Right lung (tissue), 5 donors: ENCODE measurements around the gene ZNRD2. TPM values are rescaled to one million over a fixed set of nuclear protein-coding genes. Genes with fewer than 3 reads are reported as not detected.

Experiments
- DNase-seq, 2 donors: peaks; one replicate each; pipeline ENCODE4 v3.0.0-alpha.2; 2013
- polyA plus RNA-seq, 5 donors: library from polyadenylated mRNA; unstranded; fragments of 120-200 nt; gene quantifications; one replicate each; pipeline versions ENCODE4 v1.2.1 to v1.2.3, GENCODE V29; 2013; ENCODE audit warnings: inconsistent platforms in 1 of 5, low replicate concordance in 1 of 5; ENCODE audit not compliant: insufficient read length in 5 of 5, insufficient read depth in 1 of 5

The ZNRD2 gene
- polyA plus RNA-seq, 5 donors: 39.0 to 70.6 (median 56.0) TPM

DNA sequence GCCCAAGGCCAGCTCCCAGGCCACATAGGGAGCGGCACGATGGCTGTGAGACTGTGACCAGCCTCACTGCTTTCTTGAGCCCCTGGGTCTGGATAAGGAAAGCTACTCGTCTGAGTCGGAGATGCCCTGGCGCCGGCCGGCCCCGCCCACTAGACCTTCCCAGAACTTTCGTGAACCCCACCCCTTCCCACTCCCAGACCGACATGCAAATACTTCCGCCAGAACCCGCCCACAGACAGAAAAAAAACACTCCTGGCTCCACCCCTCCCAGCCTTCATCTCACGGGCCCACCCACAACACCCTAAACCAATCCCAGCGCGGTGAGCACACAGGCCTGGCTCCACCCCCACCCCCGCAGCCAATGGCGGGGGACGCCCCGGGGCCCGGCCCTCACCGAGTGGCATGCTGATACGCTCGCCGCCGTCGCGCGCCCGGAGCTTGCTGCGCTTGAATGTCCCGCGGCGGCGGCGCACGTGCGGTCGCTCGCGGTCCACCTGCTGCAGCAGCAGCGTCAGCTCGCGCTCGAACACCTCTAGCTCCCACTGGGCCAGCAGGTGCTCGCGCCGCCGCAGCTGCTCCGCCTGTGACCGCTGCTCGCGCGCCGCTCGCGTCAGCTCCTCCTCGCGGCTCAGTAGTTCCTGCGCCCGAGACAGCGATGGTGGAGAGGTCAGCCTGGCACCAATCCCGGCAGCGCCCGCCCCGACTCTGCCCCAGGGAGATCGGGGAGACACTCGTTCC lies 36.8 kb downstream of the ZNRD2 start:
- DNase-seq: peak; percentile 86

DNA sequence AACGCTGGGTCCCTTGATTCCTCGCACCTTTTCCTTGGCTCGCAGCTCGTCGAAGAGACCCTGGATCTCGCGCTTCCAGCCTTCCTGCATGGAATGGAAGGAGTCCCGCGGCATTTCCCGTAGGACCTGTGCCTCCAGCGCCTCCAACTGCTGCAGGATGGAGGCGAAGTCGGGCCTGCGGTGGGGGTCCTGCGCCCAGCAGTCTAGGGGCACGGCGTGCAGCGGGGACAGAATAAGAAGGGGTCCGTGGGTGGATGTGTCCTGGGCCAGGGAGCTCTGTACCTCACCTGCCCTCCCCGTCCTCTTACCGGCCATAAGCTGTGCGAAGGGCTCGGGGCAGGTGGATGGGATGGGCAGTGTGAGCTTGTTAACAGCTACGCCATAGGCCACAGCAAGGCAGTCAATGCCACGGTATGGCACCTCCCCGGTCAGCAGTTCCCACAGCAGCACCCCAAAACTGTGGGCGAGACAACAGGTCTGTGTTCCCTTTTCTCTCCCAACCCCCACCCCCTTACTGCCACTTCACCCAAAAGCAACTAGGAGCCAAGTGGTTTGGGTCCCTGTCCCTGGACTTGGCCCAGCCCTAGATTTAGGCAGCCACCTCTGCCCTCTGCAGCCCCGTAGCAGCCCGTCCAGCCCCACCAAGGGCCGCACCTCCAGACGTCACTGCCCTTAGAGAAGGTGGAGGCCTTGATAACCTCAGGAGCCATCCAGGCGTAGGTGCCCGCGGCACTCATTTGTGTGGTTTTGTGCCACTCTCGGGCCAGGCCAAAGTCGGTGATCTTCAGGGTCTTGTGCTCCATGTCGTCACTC lies 37.5 kb downstream of the ZNRD2 start:
- DNase-seq: no peak

DNA sequence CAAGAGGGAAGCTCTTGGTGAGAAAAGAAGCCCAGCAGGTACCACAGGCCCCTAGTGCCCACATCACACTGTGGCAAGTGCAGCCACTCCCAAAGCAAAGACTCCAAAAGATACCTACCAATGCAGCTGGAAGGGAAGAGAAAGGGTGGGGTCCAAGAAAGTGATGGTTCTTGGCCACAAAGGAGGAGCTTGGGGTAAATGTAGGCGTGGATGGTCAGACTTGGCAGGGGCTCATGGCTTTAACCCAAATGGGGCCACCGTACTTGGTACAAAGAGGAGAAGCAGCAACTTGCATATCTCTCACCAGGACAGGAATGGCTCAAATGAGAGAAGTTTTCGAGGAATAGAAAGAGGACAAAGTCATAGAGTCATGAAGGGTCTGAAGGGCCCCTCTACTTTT lies 39.0 kb downstream of the ZNRD2 start:
- no peak for DNase-seq

DNA sequence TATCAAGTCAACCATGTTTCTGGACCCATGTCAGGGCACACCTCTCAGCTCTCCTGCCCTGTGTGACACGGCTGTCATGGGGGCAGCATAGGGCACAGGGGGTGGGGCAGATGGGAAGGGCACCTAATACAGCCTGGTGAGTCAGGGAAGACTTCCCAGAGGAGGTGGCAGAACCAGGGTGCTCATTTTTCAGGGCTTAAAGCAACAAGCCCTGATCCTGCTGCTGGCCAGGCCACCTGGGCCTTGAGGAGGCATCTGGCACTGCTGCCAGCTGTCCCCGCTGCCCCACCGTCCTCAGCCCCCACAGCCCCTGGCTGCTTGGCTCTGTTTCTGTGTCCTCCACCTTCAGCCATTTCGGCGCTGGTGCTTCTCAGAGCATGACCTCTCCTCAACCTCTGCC lies 39.4 kb downstream of the ZNRD2 start:
- no peak for DNase-seq

DNA sequence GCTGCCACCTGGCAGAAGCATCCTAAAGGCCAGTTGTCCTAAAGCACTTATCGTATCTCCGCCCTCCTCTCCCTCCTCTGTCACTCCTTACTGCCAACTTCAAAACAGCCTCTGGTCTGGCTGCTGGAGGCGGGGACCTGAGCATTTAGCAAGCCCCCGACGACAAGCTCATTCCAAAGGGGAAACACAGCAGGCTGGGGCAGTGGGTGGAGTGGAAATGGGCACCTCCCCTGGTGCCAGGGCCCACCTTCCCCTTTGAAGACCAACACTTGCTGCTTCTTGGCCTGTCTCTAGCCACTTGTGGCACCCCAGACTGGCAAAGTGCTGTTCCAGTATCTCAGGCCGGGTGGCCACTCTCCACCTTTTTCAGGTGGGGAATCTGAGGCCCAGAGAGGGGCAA lies 40.1 kb downstream of the ZNRD2 start:
- no peak for DNase-seq

DNA sequence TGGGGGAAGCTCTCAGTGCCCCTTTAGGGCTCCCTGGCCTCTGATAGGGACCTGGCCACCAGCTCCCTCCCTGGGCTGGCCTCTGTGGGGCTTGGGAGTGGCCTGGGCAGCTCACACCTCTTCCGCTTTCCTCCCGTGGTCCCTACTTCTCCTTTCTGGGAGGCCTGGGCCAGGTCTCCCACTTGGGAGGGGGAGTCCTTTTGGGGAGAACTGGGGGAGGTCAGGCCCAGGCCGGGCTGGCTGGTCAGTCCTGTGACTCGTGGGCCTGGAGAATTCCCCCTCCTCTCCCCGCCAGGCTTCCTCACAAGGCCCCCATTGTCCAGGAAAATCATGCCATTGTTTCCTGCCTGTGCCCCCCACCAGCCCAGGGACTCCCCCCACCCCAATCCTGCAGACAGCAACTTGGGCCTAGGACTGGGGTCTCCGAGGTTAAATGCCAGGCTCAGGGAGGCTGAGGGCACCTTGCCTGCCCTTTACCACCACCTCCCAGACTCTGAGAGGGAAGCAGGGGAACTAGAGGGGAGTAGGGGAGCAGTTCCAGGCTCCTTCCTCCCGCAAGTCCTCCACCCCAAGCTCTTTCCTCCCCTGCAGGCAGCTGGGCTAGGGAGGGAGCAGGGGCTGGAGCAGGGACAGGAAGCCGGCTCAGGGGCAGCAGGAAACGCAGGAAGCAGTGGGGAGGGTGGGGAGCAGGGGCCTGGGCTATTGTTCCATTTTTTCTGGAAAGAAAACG lies 40.9 kb downstream of the ZNRD2 start:
- no peak for DNase-seq

DNA sequence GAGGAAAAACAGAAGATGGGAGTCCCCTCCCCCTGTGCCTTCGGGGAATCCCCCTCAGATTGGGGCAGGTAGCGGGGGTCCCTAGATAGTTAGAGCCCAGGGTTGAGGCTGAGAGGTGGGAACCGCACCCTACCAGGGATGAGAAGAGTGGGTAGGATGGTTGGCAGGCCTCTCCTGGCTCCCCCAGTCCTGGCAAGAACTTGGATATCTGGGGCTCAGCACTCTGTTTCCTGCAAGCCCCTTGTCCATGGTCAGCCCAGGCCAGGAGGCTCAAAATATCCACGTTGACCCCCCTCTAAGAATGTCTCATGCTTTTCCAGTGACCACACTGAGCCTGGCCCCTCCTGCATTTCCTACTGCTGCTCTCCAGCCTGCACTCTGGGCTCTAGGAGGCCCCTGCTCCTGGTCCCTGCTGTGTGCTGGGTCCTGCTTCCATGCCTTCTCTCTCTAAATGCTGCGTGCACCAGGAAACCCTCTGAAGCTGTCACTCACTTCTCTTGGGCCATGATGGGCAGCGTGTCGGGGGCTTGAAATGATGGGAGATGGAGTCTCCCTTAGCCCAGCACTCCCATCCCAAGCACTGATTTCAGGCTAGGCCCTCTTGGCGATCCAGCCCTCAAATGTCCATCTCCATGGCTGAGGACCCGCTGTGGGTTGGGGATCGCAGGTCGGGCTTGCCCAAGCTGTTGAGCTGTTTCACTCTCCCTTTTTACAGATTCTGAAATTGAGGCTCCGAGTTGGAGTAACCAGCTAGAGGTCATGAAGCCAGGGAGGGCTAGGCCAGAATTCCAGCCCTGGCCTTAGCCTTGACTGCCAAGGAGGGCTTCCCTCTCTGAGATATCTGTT lies 41.7 kb downstream of the ZNRD2 start:
- no peak for DNase-seq

DNA sequence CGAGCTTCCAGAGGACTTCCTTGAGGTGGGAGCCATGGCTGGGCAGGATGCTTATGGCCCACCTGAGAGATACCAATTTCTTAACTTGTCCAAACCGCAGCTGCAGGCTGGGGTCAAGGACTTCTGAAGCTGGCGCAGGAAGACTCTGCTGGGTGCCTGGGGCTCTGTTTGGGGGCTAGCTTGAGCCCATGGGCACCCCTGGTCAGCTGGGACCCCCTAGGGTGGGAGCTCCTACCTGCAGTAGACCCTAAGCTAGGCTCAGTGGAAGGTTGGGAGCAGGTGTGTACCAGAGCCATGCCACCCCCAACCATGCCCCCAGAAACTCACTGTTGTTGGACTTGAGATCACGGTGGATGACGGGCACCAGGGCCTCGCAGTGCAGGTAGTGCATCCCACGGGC lies 42.4 kb downstream of the ZNRD2 start:
- no peak for DNase-seq

DNA sequence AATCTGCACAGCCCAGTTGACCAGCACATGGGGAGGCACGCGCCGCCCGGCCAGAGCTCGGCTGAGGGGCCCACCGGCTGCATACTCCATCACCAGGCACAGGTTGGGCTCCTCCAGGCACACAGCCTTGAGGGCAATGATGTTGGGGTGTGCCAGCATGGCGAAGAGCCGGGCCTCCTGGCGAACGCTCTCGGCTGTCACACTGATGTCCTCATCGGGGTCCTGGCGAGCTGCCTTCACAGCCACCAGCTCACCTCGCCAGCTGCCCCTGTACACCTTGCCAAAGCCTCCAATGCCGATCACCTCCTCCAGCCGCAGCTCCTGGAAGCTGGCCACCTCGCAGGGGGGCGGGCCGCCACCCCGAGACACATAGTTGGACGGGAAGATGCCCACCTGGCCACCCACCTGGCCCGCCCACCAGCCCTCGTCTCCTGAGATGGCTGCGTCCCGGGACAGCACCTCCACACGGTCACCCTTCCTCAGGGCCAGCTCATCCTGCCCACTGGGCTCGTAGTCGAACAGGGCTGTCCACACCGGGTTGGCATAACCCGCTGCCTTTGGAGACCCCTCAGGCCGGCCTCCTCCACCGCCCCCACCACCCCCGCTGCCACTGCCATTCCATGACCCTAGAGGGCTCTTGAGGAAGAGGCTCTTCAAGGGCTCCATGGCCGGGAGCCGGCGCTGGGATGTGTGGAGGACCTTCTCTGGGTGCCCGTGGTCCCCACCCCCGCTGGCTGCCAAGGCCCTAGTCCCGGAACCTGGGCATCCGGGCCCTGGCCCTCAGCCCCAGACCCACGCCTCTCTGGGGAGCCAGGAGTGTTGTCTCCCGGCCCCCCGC lies 43.0 kb downstream of the ZNRD2 start:
- DNase-seq: no peak

DNA sequence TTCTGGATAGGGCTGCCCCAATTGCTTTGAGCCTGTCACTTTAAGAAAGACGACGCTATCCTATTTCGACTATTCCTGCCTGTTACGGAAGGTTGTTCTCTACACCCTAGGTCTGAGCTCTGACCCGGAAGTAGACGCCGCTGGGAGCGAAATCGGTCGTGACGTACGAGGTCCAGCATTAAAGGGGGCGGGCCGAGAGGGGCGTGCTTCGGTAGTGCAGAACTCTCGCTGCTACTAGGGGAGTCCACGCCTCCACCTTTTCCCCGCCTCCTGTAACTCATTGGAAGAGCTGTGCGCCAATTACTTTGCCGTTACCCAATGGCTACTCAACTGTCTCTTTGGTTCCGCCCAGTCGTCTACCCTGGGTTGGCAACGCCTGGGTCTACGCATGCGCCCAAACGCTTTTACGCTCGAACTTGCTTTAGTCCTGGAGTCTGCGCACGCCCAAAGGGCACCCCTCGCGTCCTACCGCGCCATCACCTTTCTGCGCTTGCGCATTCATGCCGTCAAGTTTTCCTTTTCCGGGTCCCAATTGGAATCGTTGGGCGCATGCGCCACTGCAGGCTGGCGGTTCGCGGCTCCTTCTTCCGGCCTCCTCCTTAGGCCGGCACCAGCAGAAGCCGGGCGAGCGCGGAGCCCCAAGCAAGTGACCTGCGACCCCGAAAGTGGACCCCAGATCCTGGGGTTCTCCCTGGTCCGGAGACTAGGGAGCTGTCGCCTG lies 45.1 kb downstream of the ZNRD2 start, which contains the start of gene PCNX3:
Gene PCNX3, plus strand, starts transcription at position 548 of the 721 bp plus-strand sequence. CDS start 536 bp downstream, outside the sequence.
- peak; percentile 100 for DNase-seq

DNA sequence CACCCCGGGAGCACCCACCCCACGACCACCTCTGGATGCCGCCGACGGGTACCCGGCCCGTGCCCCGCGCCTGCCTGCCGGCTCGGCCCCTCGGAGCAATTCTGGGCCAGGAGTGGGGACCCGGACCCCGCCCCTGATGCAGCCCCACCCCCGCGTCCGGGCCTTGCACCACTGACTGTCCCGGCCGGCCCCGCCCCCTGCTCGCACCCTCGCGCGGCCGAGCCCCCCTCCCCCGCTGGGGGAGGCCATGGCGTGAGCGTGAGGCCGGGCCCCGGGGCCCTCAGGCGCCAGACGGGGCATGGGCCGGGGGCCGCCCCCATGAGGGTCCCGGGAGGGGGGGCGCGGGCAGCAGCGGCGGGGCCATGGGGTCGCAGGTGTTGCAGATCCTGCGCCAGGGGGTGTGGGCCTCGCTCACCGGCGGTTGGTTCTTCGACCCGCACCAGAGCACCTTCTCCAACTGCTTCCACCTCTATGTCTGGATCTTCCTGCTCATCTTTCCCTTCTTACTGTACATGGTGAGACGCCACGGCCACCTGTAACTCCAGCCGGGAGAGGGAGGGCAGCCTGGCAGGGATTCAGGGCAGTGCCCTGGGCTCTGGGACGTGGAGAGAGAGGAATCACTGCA lies 45.8 kb downstream of the ZNRD2 start:
- no peak for DNase-seq

DNA sequence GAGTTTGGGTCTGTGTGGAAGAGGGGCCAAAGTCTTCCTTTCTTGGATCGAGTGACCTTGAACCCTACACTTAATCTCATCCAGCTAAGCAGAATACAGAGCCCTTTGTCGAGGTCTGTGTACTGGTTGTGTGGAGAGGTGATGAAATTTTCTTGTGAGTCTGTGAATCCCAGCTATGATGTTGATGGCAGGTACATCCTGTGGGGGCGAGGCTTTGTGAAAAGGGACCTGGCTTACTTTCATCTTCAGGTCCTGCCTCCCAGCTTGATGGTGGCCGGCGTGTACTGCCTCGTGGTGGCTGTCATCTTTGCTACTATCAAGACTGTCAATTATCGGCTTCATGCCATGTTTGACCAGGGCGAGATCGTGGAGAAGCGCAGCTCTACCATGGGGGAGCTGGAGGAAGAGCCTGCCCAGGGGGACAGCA lies 46.3 kb downstream of the ZNRD2 start:
- DNase-seq: no peak

DNA sequence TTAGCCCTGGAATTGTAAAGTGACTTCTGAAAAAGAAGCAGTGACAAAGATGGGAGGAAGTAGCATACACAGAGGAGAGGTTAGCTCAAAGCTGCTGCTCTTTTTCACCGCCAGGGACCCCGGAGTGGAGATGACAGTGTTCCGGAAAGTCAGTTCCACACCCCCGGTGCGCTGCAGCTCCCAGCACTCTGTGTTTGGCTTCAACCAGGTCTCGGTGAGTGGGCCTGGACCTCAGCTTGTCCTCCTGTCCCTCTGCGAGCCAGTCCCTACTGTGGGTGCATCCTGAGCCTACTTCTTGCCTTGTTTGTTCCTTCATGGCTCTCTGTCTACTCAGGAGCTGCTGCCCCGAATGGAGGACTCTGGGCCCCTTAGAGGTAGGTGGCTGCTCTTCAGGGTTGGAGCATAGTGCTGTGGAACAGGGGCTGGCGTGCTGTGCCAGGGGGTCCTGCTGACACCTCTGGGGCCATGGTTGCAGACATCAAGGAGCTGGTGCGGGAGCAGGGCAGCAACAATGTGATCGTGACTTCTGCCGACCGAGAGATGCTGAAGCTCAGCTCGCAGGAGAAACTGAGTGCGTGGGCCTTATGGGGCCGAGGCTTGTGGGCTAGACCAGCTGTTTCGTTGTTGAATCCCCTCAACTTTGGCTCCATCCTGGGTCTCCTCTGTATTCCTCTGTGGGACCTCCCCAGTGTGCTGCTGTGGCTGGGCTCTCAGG lies 47.0 kb downstream of the ZNRD2 start:
- DNase-seq: no peak

DNA sequence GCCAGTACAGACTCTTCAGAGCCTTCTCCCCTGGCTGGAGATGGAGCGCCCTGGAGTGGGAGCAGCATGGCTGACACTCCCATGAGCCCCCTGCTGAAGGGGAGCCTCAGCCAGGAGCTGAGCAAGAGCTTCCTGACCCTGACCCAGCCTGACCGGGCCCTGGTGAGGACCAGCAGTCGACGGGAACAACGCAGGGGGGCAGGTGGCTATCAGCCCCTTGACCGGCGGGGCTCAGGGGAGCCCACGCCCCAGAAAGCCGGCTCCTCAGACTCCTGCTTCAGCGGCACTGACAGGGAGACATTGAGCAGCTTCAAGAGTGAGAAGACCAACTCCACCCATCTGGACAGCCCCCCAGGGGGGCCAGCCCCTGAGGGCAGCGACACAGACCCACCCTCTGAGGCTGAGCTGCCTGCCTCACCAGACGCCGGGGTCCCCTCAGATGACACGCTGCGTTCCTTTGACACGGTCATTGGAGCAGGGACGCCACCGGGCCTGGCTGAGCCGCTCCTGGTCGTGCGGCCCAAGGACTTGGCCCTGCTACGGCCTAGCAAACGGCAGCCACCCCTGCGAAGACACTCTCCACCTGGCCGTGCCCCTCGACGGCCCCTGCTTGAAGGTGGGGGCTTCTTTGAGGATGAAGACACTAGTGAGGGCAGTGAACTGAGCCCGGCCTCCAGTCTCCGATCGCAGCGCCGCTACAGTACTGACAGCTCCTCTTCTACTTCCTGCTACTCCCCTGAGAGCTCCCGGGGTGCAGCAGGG lies 47.9 kb downstream of the ZNRD2 start:
- DNase-seq: no peak

DNA sequence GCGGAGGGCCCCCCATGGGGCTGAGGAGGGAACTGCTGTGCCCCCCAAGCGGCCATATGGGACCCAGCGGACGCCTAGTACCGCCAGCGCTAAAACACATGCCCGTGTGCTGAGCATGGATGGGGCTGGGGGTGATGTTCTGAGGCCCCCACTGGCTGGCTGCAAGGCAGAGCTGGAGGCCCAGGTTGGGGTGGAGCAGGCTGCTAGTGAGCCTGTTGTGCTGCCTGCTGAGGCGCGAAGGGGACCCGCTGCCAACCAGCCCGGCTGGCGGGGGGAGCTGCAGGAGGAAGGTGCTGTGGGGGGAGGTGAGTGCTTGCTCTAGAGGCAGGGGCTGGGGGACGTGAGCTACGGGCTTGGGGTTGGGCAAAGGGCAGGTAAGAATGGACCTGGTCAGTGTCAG lies 48.5 kb downstream of the ZNRD2 start:
- no peak for DNase-seq

DNA sequence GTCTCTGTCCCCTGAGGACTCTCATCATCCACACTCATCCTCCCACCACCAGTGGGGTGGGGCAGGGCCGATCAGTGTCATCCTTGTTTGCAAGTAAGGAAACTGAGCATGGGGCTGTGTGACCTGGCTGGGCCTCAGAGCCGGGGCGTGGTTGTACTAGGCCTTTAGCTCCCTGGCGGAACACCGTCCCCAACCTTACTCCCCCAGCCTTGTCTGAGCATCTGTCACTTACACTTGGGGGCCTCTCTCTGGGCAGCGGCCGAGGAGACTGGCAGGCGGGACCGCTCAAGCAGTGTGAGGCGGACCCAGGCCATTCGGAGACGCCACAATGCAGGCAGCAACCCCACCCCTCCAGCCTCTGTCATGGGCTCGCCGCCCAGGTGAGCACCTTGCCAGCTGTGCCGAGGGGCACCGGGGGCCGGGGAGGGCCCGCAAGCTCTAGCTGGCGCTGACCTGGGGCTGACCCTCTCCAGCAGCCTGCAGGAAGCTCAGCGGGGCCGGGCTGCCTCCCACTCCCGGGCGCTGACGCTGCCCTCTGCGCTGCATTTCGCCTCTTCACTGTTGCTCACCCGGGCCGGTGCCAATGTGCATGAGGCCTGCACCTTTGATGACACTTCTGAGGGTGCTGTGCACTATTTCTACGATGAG lies 49.1 kb downstream of the ZNRD2 start:
- no peak for DNase-seq

DNA sequence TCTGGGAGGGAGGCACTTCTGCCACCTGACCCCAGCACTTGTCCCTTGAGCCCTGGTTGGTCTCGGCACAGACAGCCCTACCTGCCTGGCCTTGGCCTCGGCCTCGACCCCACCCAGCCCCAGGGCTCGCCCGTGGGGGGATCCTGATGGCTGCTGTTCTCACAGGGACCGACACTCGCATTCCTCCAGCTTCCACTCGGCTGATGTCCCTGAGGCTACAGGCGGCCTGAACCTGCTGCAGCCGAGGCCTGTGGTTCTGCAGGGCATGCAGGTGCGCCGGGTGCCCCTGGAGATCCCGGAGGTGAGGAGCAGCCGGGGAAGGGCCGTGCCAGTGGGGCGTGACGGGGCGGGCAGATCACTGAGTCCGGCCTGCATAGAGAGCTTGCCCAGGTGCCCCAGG lies 50.4 kb downstream of the ZNRD2 start:
- no peak for DNase-seq
